ENCODE data around the gene ARRDC1. TPM values are rescaled to one million over a fixed set of nuclear protein-coding genes. Genes with fewer than 3 reads are reported as not detected.

Gene ARRDC1
- total RNA-seq, 1 experiment from 2014 or later, result 13.3 TPM

DNA sequence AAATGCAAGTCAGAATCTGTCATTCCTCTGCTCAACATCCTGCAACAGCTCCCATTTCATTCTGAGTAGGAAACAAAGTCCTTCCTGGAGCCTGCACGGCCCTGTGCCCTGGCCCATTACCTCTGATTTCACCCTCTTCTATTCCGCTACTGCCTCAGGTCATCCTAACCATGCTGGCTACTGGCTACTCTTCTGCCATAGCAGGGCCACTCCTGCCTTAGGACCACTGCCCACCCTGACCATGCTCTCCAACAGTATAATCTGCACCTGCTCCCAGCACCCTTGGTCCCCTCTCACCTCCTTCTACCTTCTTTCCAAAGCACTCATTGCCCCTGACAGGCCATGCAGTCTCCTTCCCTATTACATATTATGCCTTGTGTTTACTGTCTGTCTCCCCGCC is 34.9 kb upstream of the ARRDC1 start:
- BruUV-seq (replicated peaks), result no TSS peak
- TF ChIP-seq, protein P1, sequence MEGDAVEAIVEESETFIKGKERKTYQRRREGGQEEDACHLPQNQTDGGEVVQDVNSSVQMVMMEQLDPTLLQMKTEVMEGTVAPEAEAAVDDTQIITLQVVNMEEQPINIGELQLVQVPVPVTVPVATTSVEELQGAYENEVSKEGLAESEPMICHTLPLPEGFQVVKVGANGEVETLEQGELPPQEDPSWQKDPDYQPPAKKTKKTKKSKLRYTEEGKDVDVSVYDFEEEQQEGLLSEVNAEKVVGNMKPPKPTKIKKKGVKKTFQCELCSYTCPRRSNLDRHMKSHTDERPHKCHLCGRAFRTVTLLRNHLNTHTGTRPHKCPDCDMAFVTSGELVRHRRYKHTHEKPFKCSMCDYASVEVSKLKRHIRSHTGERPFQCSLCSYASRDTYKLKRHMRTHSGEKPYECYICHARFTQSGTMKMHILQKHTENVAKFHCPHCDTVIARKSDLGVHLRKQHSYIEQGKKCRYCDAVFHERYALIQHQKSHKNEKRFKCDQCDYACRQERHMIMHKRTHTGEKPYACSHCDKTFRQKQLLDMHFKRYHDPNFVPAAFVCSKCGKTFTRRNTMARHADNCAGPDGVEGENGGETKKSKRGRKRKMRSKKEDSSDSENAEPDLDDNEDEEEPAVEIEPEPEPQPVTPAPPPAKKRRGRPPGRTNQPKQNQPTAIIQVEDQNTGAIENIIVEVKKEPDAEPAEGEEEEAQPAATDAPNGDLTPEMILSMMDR (conservative IDR thresholded peaks at IDR 0.05; ENCODE audit: low read depth, low read length), result no peak
- TF ChIP-seq EZH2 (IDR thresholded peaks at IDR 0.05; ENCODE audit: borderline replicate concordance, low read depth, low read length, poor library complexity, severe bottlenecking), result no peak
- H3K9me3 ChIP-seq (ENCODE audit: low read depth, low read length, poor library complexity, severe bottlenecking), result no peaks in the 10 kb centered on the region
- ChIA-PET POLR2A (ENCODE audit: low non-redundant PET) (no interaction called here), CTCF (no interaction called here)
- no peak for DNase-seq (ENCODE audit: low spot score)
- no peaks in the 10 kb centered on the region for H3K4me1 ChIP-seq (ENCODE audit: insufficient read depth, low read length, poor library complexity, severe bottlenecking)
- H3K4me3 ChIP-seq (ENCODE audit: low read depth, low read length, poor library complexity, severe bottlenecking), result no peak overlapping the region
- intact Hi-C loops (cut with micrococcal nuclease; ENCODE audit: unreplicated experiment), result no loop called here
- no peak overlapping the region for H3K27ac ChIP-seq (ENCODE audit: low read depth, low read length, poor library complexity, severe bottlenecking)
- no peaks in the 10 kb centered on the region for H3K27me3 ChIP-seq (replicated peaks; ENCODE audit: insufficient read depth, low read depth, low read length, poor library complexity)
- H3K36me3 ChIP-seq (ENCODE audit: insufficient read depth, low read length, poor library complexity, severe bottlenecking), result peaks cover 31% of the 10 kb centered on the region

DNA sequence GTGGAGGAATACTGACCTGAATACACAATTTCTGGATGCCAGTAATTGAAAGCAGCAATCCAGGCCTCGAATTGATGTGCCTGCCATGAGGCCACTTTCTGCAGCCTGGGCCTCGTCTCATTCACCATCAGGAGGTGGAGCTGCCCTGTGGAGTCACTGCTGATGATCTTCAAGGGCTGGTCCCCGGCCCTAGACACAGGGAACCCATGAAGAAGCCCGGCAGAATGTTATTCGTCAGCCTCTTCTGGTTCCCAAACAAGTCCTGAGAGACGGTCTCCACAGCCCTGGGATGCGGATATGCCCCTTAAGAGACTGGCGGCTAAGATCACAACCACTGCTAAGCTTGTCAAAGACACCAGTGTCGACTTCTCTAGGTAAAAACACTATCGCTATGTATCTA is 31.3 kb upstream of the ARRDC1 start:
- no TSS peak for BruUV-seq (replicated peaks)
- ChIA-PET POLR2A (ENCODE audit: low non-redundant PET) (interaction anchor here (0.7 kb wide), 1 partner anchor 365 kb away, joined by 3 read pairs; no protein-coding TSS in a partner anchor), CTCF (interaction anchor here (0.6 kb wide), 2 partner anchors 480 to 806 kb away, joined by 6 to 10 read pairs; no protein-coding TSS in a partner anchor)
- intact Hi-C loops (cut with micrococcal nuclease; ENCODE audit: unreplicated experiment), result no loop called here
- TF ChIP-seq, protein P1 (conservative IDR thresholded peaks at IDR 0.05; ENCODE audit: low read depth, low read length), result no peak
- TF ChIP-seq EZH2 (IDR thresholded peaks at IDR 0.05; ENCODE audit: borderline replicate concordance, low read depth, low read length, poor library complexity, severe bottlenecking), result no peak
- no peak overlapping the region for H3K27ac ChIP-seq (ENCODE audit: low read depth, low read length, poor library complexity, severe bottlenecking)
- peaks cover 37% of the 10 kb centered on the region for H3K36me3 ChIP-seq (ENCODE audit: insufficient read depth, low read length, poor library complexity, severe bottlenecking)
- no peak for DNase-seq (ENCODE audit: low spot score)
- H3K27me3 ChIP-seq (replicated peaks; ENCODE audit: insufficient read depth, low read depth, low read length, poor library complexity), result no peaks in the 10 kb centered on the region
- H3K9me3 ChIP-seq (ENCODE audit: low read depth, low read length, poor library complexity, severe bottlenecking), result no peaks in the 10 kb centered on the region
- H3K4me3 ChIP-seq (ENCODE audit: low read depth, low read length, poor library complexity, severe bottlenecking), result no peak overlapping the region
- peaks cover 17% of the 10 kb centered on the region for H3K4me1 ChIP-seq (ENCODE audit: insufficient read depth, low read length, poor library complexity, severe bottlenecking)

DNA sequence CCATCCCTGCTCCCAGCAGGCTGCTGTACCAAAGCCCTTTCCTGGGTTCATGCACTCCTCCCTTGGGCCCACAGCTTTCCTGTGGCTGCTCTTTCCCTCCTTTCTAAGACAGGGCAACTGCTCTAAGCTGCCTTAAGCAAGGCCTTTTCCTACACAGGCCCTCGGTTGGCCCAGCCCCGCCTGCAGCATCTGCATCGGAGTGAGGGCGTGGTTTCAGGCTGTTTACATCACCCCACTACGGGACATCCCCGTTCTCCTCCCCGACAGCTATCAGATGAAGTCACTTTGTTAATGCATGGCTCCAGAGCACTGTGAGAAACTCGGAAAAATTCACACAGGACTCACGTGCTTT is 30.1 kb upstream of the ARRDC1 start:
- TF ChIP-seq, protein P1 (conservative IDR thresholded peaks at IDR 0.05; ENCODE audit: low read depth, low read length), result no peak
- TF ChIP-seq EZH2 (IDR thresholded peaks at IDR 0.05; ENCODE audit: borderline replicate concordance, low read depth, low read length, poor library complexity, severe bottlenecking), result no peak
- ChIA-PET POLR2A (ENCODE audit: low non-redundant PET) (no interaction called here), CTCF (no interaction called here)
- intact Hi-C loops (cut with micrococcal nuclease; ENCODE audit: unreplicated experiment), result no loop called here
- H3K27ac ChIP-seq (ENCODE audit: low read depth, low read length, poor library complexity, severe bottlenecking), result no peak overlapping the region
- no TSS peak for BruUV-seq (replicated peaks)
- no peak for DNase-seq (ENCODE audit: low spot score)
- H3K9me3 ChIP-seq (ENCODE audit: low read depth, low read length, poor library complexity, severe bottlenecking), result no peaks in the 10 kb centered on the region
- peaks cover 20% of the 10 kb centered on the region for H3K4me1 ChIP-seq (ENCODE audit: insufficient read depth, low read length, poor library complexity, severe bottlenecking)
- no peak overlapping the region for H3K4me3 ChIP-seq (ENCODE audit: low read depth, low read length, poor library complexity, severe bottlenecking)
- H3K27me3 ChIP-seq (replicated peaks; ENCODE audit: insufficient read depth, low read depth, low read length, poor library complexity), result no peaks in the 10 kb centered on the region
- peaks cover 36% of the 10 kb centered on the region for H3K36me3 ChIP-seq (ENCODE audit: insufficient read depth, low read length, poor library complexity, severe bottlenecking)
